Uterus (tissue), 4 donors: ENCODE measurements around the gene CAMTA1. TPM values are rescaled to one million over a fixed set of nuclear protein-coding genes. Genes with fewer than 3 reads are reported as not detected.

Source experiments
- DNase-seq, 2 donors: peaks; one replicate each; pipeline ENCODE4 v3.0.0-alpha.2; 2019 to 2020
- H3K27ac ChIP-seq, 2 donors: fragments of 200-600 bp; sonication (generic); 1 replicate in 1 of 2; 2 replicates in 1 of 2; pipeline ENCODE4 v1.5.1; 2016 to 2018
- H3K27me3 ChIP-seq, 2 donors: fragments of 200-600 bp; sonication (generic); one replicate each; pipeline ENCODE4 v1.5.1; 2018 to 2019; ENCODE audit warnings: control low read depth in 1 of 2
- H3K36me3 ChIP-seq, 2 donors: fragments of 200-600 bp; sonication (generic); one replicate each; pipeline ENCODE4 v1.5.1; 2019; ENCODE audit warnings: control low read depth in 1 of 2
- H3K4me1 ChIP-seq, 2 donors: fragments of 200-600 bp; sonication (generic); one replicate each; pipeline ENCODE4 v1.5.1; 2018 to 2019; ENCODE audit warnings: control low read depth in 1 of 2
- H3K4me3 ChIP-seq, 2 donors: fragments of 200-600 bp; sonication (generic); 1 replicate in 1 of 2; 2 replicates in 1 of 2; pipeline ENCODE4 v1.5.1; 2018 to 2019; ENCODE audit warnings: mild to moderate bottlenecking in 1 of 2
- H3K9me3 ChIP-seq, 2 donors: fragments of 200-600 bp; sonication (generic); one replicate each; pipeline ENCODE4 v1.5.1; 2019; ENCODE audit warnings: control low read depth in 1 of 2
- POLR2A ChIP-seq, 2 donors: fragments of 450-650 bp; IDR thresholded peaks; one replicate each; pipeline ENCODE4 v1.6.1; 2016; ENCODE audit warnings: antibody characterized with exemption in 2 of 2, mild to moderate bottlenecking in 1 of 2, moderate library complexity in 1 of 2
- intact Hi-C: fragments of 100-400 bp; cut with DNase I; formaldehyde crosslinking; loops from one replicate; pipeline ENCODE4 v1.15.1; 2023; ENCODE audit warnings: low total_unique reads
- total RNA-seq, 4 donors: library from RNA; depleted of rRNA in 3 of 4; stranded (reverse); fragments of >200 nt in 3 of 4; gene quantifications; one replicate each; pipeline versions ENCODE4 v1.1.0 to v1.2.4, GENCODE V29; 2014 to 2023
- TF ChIP-seq, protein P1 (sequence below), 4 experiments: fragments of 200-600 bp in 2 of 4; fragments of 450-650 bp in 2 of 4; sonication (generic) in 2 of 4; IDR thresholded peaks; one replicate each; pipeline ENCODE4 v1.5.1; 2016 to 2019; ENCODE audit warnings: antibody characterized with exemption in 4 of 4, mild to moderate bottlenecking in 2 of 4, moderate library complexity in 1 of 4
- donor health status: DM: yes; HTN: yes; CAD: no.

The CAMTA1 gene
- total RNA-seq, 4 donors from 2014 or later = 29.7 to 427 (median 64.8) TPM

DNA sequence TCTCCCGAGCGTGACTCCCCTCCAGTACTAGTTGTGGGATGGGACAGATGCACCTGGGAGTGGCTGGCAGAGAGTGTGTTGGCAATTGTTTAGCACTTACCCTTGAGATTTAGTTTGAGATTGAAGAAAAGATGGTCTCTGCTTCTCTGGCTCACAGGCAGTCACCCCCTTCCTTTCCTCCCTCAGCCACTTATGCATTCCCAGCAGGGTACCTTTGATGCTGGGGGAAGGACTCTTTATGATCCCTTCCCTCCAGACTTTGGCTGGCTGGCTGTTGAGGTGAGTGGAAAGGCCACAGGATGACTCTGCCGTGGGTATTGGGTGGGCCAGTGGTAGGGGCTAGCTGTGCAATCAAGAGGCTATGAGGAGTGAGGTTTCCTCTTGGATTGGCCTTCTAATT, 236.8 kb downstream of the CAMTA1 start:
- no peaks in the 10 kb centered on the region for H3K27me3 ChIP-seq
- intact Hi-C loops = no loop called here

DNA sequence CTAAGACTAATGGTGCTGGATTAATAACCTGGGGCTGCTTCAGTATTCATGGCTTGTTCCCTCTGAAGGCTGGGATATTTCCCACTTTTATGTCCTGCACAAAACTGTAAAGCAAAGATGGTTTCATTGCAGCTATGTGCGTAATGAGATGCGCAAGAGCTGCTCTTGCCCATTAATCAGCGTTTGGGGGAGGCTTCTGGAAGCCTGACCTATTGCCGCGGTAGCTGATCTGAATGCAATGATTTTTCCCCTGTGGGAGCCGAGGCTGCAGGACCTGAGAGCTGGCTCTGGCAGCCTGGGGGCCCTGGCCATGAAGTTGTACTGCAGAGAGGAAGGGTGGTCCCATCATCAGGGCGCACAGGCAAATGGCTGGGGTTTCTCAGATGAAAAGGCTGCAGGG, 239.8 kb downstream of the CAMTA1 start:
- Histone ChIP-seq H3K9me3 (no peaks in the 10 kb centered on the region), H3K27me3 (no peaks in the 10 kb centered on the region), H3K27ac (no peak overlapping the region), H3K36me3 (no peaks in the 10 kb centered on the region), H3K4me3 (no peak overlapping the region), H3K4me1 (no peaks in the 10 kb centered on the region)
- intact Hi-C loops = no loop called here
- DNase-seq = no peak
- TF ChIP-seq POLR2A (IDR thresholded peaks at IDR 0.05) = no peak
- TF ChIP-seq, protein P1, sequence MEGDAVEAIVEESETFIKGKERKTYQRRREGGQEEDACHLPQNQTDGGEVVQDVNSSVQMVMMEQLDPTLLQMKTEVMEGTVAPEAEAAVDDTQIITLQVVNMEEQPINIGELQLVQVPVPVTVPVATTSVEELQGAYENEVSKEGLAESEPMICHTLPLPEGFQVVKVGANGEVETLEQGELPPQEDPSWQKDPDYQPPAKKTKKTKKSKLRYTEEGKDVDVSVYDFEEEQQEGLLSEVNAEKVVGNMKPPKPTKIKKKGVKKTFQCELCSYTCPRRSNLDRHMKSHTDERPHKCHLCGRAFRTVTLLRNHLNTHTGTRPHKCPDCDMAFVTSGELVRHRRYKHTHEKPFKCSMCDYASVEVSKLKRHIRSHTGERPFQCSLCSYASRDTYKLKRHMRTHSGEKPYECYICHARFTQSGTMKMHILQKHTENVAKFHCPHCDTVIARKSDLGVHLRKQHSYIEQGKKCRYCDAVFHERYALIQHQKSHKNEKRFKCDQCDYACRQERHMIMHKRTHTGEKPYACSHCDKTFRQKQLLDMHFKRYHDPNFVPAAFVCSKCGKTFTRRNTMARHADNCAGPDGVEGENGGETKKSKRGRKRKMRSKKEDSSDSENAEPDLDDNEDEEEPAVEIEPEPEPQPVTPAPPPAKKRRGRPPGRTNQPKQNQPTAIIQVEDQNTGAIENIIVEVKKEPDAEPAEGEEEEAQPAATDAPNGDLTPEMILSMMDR (IDR thresholded peaks at IDR 0.05) = no peak

More for the DNA sequence above, 236.8 kb downstream of the CAMTA1 start:
- Histone ChIP-seq H3K27ac (no peak overlapping the region), H3K4me1 (no peaks in the 10 kb centered on the region), H3K4me3 (no peak overlapping the region), H3K36me3 (no peaks in the 10 kb centered on the region), H3K9me3 (no peaks in the 10 kb centered on the region)
- DNase-seq = no peak
- no peak for TF ChIP-seq POLR2A (IDR thresholded peaks at IDR 0.05)
- TF ChIP-seq, protein P1 (IDR thresholded peaks at IDR 0.05) = no peak

DNA sequence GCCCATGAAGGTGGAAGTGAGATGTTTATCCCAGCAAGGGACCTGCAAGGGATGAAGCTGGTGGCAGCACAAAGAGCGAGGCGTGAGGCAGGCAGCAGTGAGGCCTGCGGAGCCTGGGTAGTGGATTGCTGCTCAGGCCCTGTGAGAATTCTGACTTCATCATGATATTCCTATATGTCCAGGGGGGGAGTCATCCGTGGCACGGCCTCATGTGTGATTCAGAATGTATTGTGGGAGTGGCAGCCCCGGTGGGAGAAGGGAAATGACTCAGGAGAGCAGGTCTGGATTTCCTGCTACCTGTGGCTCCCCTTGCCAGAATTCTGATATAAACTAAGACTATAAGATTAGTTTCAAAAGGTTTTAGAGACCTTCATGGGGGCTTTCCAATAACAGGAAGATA, 240.9 kb downstream of the CAMTA1 start:
- Histone ChIP-seq H3K36me3 (no peaks in the 10 kb centered on the region), H3K9me3 (no peaks in the 10 kb centered on the region), H3K27ac (no peak overlapping the region), H3K4me3 (no peak overlapping the region), H3K4me1 (no peaks in the 10 kb centered on the region), H3K27me3 (no peaks in the 10 kb centered on the region)
- intact Hi-C loops = no loop called here
- TF ChIP-seq, protein P1 (IDR thresholded peaks at IDR 0.05) = no peak
- no peak for TF ChIP-seq POLR2A (IDR thresholded peaks at IDR 0.05)
- no peak for DNase-seq

DNA sequence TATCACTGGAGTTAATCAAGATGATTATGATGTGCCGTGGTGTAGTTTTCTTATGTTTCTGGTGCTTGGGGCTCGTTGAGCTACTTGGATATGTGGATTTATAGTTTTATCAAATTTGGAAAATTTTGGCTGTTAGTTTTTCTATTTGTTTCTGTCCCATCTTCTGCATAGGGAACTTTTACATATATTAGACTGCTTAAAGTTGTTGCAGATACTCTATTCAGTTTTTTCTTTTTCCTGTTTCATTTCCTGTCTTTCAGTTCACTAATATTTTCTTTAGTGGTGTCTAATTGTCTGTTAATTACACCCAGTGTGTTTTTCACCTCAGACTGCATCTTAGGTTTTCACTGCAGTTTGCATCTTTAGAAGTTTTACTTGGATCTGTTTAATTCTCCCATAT, 247.7 kb downstream of the CAMTA1 start:
- Histone ChIP-seq H3K4me3 (no peak overlapping the region), H3K27me3 (no peaks in the 10 kb centered on the region), H3K4me1 (no peaks in the 10 kb centered on the region), H3K27ac (no peak overlapping the region), H3K9me3 (peaks cover 0 to 3% of the 10 kb centered on the region in 2 donors), H3K36me3 (no peaks in the 10 kb centered on the region)
- DNase-seq = no peak
- TF ChIP-seq, protein P1 (IDR thresholded peaks at IDR 0.05) = no peak
- TF ChIP-seq POLR2A (IDR thresholded peaks at IDR 0.05) = no peak
- intact Hi-C loops = no loop called here

DNA sequence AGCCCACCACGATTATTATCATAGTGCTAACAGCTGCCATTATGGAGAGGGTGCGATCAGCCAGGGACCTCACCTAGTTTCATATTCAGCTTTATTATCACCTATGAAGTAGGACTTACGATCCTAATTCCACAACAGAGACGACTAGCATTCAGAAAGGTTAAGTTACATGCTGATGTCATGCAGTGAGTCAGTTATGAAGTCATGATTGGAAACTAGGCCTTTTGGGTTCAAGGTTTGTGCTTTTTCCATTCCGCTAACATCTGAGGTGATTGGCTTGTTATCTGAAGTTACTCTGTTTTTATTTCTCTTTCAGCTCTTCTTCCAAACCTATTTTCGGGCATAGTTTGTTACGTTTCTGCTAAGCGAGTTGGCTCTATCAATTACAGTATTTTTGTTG, 251.1 kb downstream of the CAMTA1 start:
- no peak for DNase-seq
- Histone ChIP-seq H3K36me3 (no peaks in the 10 kb centered on the region), H3K27ac (no peak overlapping the region), H3K9me3 (peaks cover 0 to 3% of the 10 kb centered on the region in 2 donors), H3K4me3 (no peak overlapping the region), H3K4me1 (no peaks in the 10 kb centered on the region), H3K27me3 (no peaks in the 10 kb centered on the region)
- intact Hi-C loops = no loop called here
- no peak for TF ChIP-seq POLR2A (IDR thresholded peaks at IDR 0.05)
- TF ChIP-seq, protein P1 (IDR thresholded peaks at IDR 0.05) = no peak
